Bronchial epithelial cell (primary cell): ENCODE measurements around the gene PRKG1. TPM values are rescaled to one million over a fixed set of nuclear protein-coding genes. Genes with fewer than 3 reads are reported as not detected.
"Not testable (repeated sequence)": the region's sequence is repeated elsewhere in the genome, so short reads cannot be mapped to it uniquely, and the experiment has no call there.

Source experiments
- DNase-seq: peaks from one replicate; pipeline ENCODE4 v3.0.0-alpha.2; 2010; ENCODE audit warnings: low read depth
- FAIRE-seq: peaks from 2 replicates; lab custom pipeline; 2011; peaks lifted over from hg19 to GRCh38; lab: Jason Lieb, UNC
- H3K27me3 ChIP-seq: 2 replicates; pipeline ENCODE4 v1.5.1; 2011; ENCODE audit warnings: low read length; ENCODE audit not compliant: control insufficient read depth, insufficient read depth
- H3K36me3 ChIP-seq: 2 replicates; pipeline ENCODE4 v1.5.1; 2011; ENCODE audit warnings: low read length; ENCODE audit not compliant: control insufficient read depth, insufficient read depth
- H3K4me3 ChIP-seq: 2 replicates; pipeline ENCODE4 v1.5.1; 2011; ENCODE audit warnings: mild to moderate bottlenecking, low read depth, low read length, control low read depth
- CTCF ChIP-seq: IDR thresholded peaks from 2 replicates; pipeline ENCODE4 v1.5.1; 2011; ENCODE audit warnings: mild to moderate bottlenecking, moderate library complexity, low read length, control low read depth, inconsistent platforms; ENCODE audit not compliant: insufficient read depth, severe bottlenecking
- total RNA-seq: library from RNA; depleted of rRNA; stranded (reverse); fragments of >200 nt; gene quantifications from 2 replicates; pipeline ENCODE4 v1.2.1, GENCODE V29; 2014

Gene PRKG1
- total RNA-seq, 1 donor from 2014 or later = 0.26 TPM

GRCh38 chr10:51257511-51258248 lies 183.4 kb downstream of the PRKG1 start:
- FAIRE-seq = no peak
- no peak for DNase-seq
- TF ChIP-seq CTCF = no peak
- Histone ChIP-seq H3K36me3 (no peaks in the 10 kb centered on the region), H3K4me3 (no peak overlapping the region), H3K27me3 (no peaks in the 10 kb centered on the region)

GRCh38 chr10:51260376-51260775 lies 186.1 kb downstream of the PRKG1 start:
- Histone ChIP-seq H3K36me3 (no peaks in the 10 kb centered on the region), H3K4me3 (no peak overlapping the region), H3K27me3 (no peaks in the 10 kb centered on the region)
- DNase-seq = no peak
- FAIRE-seq = no peak
- no peak for TF ChIP-seq CTCF

GRCh38 chr10:51266496-51266895 lies 192.2 kb downstream of the PRKG1 start:
- no peak overlapping the region for H3K4me3 ChIP-seq
- no peaks in the 10 kb centered on the region for H3K27me3 ChIP-seq
- no peak for TF ChIP-seq CTCF
- H3K36me3 ChIP-seq = no peaks in the 10 kb centered on the region
- FAIRE-seq (no peak), DNase-seq (no peak)

GRCh38 chr10:51267980-51268570 lies 193.8 kb downstream of the PRKG1 start:
- DNase-seq, FAIRE-seq: not testable (repeated sequence)

GRCh38 chr10:51269821-51270220 lies 195.5 kb downstream of the PRKG1 start:
- FAIRE-seq (no peak), DNase-seq (peak; percentile 2)
- Histone ChIP-seq H3K4me3 (no peak overlapping the region), H3K27me3 (no peaks in the 10 kb centered on the region), H3K36me3 (no peaks in the 10 kb centered on the region)
- TF ChIP-seq CTCF = no peak

More at GRCh38 chr10:51267980-51268570, 193.8 kb downstream of the PRKG1 start:
- H3K36me3 ChIP-seq, H3K27me3 ChIP-seq, H3K4me3 ChIP-seq: not testable (repeated sequence)

GRCh38 chr10:51270936-51271530 lies 196.7 kb downstream of the PRKG1 start:
- Histone ChIP-seq H3K4me3 (no peak overlapping the region), H3K27me3 (no peaks in the 10 kb centered on the region), H3K36me3 (no peaks in the 10 kb centered on the region)
- no peak for TF ChIP-seq CTCF
- FAIRE-seq (no peak), DNase-seq (no peak)

GRCh38 chr10:51272099-51272498 lies 197.8 kb downstream of the PRKG1 start:
- H3K4me3 ChIP-seq, H3K27me3 ChIP-seq, FAIRE-seq, H3K36me3 ChIP-seq, DNase-seq: not testable (repeated sequence)
